HG02678 (cell line): Measurements from ENCODE around the gene PARS2.

ENCODE experiments used
- ATAC-seq: cut with Tn5 transposase; IDR thresholded peaks from one replicate; pipeline ENCODE4 v1.9.1; 2021; ENCODE audit warnings: mild to moderate bottlenecking, moderate library complexity; ENCODE audit not compliant: unreplicated experiment

PARS2 gene

GRCh38 chr1:54764133-54764921, at the start of gene PARS2:
Gene PARS2 (minus strand): TSS chr1:54764523. CDS start chr1:54759161, 5,362 bp downstream.
- ATAC-seq = peak; percentile 98

GRCh38 chr1:54814126-54814498, 49.8 kb upstream of the PARS2 start:
- ATAC-seq = no peak

- no peak for ATAC-seq
Observed at GRCh38 chr1:54813485-54814125, 49.3 kb upstream of the PARS2 start.

GRCh38 chr1:54812801-54813484, 48.6 kb upstream of the PARS2 start:
- no peak for ATAC-seq

- no peak for ATAC-seq
Observed at GRCh38 chr1:54811739-54812655, 47.7 kb upstream of the PARS2 start.

GRCh38 chr1:54811066-54811465, 46.7 kb upstream of the PARS2 start:
- ATAC-seq = no peak

- ATAC-seq = peak; percentile 72
Observed at GRCh38 chr1:54810153-54810942, 46.0 kb upstream of the PARS2 start.

- ATAC-seq = no peak
Observed at GRCh38 chr1:54809496-54810074, 45.3 kb upstream of the PARS2 start.

- no peak for ATAC-seq
Observed at GRCh38 chr1:54808443-54809207, 44.3 kb upstream of the PARS2 start.

- ATAC-seq = no peak
Observed at GRCh38 chr1:54807756-54808155, 43.4 kb upstream of the PARS2 start.

- no peak for ATAC-seq
Observed at GRCh38 chr1:54806931-54807611, 42.7 kb upstream of the PARS2 start.

- no peak for ATAC-seq
Observed at GRCh38 chr1:54805981-54806381, 41.7 kb upstream of the PARS2 start.

- no peak for ATAC-seq
Observed at GRCh38 chr1:54805466-54805865, 41.1 kb upstream of the PARS2 start.

- ATAC-seq = no peak
Observed at GRCh38 chr1:54804471-54805132, 40.3 kb upstream of the PARS2 start.

GRCh38 chr1:54803761-54804470, 39.6 kb upstream of the PARS2 start:
- ATAC-seq = no peak

- ATAC-seq = peak; percentile 85
Observed at GRCh38 chr1:54800899-54801759, 36.8 kb upstream of the PARS2 start, which contains the start of gene TTC22. Gene TTC22 (minus strand): TSS chr1:54801323. CDS start chr1:54801163, 160 bp downstream.
